GM19025 (cell line): ENCODE data around the gene DTX3.

Experiments
- ATAC-seq: cut with Tn5 transposase; IDR thresholded peaks from one replicate; pipeline ENCODE4 v1.9.1; 2021; ENCODE audit warnings: mild to moderate bottlenecking, low read depth, moderate library complexity; ENCODE audit not compliant: unreplicated experiment

DTX3 gene

DNA sequence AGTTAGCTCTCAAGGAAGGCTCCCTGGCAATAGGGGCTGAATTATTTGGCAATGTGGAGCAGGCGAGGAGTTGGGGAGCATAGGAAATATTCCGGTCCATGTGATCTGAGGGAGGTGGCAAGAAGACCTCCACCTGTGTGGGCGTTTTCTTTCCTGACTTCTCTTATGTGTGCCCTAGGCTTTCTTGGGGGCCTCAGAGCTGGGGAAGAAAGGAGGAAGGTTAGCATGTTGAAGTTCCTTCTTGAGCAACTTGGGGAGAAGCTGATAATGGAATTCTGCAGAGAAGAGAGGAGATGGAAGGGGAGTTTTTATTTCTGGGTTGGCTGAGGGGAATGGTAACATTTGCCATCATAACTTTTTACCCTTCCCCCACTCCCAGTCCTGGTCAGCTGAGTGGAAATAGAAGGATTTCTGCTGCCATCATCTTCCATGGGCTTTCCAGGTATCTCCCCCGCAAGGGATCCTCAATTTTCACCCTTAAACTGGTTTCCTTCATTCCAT lies 1.2 kb downstream of the DTX3 start:
- ATAC-seq: no peak

- no peak for ATAC-seq
Observed at GRCh38 chr12:57606399-57606798, 1.8 kb downstream of the DTX3 start.

DNA sequence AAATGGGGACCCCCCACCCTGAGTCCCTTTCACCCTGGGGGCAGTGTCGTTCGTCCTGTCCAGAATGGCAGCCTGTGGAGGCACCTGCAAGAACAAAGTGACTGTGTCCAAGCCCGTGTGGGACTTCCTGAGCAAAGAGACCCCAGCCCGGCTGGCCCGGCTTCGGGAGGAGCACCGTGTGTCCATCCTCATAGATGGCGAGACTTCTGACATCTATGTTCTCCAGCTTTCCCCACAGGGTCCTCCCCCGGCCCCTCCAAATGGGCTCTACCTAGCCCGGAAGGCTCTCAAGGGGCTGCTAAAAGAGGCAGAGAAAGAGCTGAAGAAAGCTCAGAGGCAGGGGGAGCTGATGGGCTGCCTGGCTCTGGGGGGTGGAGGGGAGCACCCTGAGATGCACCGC lies 2.2 kb downstream of the DTX3 start:
- ATAC-seq: no peak

DNA sequence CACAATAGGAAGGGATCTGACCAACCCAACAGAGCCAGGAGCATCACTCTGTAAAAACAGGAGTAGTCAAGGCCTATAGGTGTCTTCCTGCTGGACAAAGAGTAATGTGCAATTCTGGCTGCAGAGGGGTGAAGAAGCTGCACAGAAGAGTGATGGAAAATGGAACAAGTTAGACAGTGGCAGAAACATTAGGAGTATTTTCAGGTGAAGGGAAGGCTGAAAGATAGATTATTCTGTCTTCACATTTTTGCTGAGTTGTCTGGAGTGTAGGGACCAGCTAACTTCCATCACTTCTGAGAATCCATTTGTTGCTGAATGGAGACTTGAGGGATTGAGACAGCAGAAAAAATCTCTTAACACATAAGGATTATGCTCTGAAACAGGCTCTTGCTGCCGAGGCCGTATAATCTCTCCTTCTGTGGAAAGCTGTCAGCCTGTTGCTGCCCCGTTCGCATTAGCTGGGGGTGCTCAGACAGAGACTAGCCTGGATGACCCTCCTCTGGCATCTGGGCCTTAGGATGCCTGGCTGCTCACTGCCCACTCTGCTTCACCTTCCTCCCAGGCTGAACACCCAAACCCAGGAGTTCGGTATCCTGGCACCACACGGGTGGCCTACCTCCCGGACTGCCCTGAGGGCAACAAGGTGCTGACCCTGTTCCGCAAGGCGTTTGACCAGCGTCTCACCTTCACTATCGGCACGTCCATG lies 3.5 kb downstream of the DTX3 start:
- ATAC-seq: no peak

GRCh38 chr12:57609101-57609780 lies 4.6 kb downstream of the DTX3 start:
- ATAC-seq: no peak

DNA sequence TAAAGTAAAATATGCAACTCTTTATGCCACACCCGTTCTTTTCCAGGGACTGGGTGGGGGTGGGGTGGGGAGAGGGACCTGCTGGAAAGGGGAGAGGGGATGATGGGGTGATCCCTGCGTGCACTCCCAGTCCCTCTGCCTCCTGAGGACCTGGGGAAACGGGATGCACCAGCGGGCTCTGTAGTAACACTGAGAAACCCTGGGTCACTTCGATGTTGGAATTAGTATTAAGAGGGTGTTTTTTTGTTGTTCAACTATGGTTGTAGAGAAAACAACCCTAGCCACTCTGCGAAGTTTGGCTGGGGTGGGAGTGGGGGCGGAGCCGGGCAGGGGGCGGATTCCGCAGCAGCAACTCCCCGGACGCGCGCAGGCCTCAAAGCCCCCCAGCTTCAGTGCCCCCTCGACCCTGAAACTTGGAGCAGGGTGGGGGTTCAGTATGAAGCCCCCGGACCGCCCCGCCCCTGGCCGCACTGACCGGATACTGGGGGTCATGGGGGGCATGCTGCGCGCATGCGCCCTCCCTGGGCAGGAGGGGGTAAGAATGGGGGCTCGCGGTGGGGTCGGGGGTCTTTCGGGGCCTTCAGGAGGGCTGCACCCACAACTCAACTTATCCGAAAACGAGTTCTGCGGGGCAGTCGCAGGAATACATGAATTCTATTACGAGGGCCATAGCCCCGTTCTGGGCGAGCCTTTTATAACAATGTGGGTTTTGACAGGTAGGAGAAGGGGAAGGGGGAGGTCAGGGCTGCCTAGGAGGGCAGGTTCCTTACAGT lies 5.3 kb downstream of the DTX3 start:
- no peak for ATAC-seq

DNA sequence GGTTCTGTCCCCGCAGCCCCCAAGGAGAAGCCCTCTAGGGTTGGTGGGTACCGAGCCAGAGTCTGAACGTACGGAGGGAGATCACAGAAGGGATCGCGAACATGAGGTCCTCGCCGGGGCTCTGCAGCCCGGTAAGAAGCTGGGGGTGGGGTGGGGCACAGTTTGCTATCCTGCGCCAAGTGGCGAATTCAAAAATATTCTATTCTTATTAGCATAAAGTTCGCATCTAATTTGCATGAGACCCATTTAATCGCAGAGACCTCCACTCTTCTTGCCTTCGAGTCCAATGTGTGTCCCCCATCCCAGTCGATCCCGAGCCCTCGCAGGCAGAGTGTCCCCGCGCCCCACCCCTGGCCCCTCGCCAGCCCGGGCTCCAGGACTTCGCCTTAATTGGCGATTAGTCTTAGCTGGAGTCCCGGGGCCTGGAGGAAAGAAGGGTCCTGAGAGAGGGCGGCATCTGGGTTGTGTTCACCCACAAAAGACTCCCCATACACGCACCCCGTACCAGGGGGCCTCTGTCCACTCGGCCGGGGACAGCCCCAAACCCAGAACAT lies 6.0 kb downstream of the DTX3 start:
- no peak for ATAC-seq

DNA sequence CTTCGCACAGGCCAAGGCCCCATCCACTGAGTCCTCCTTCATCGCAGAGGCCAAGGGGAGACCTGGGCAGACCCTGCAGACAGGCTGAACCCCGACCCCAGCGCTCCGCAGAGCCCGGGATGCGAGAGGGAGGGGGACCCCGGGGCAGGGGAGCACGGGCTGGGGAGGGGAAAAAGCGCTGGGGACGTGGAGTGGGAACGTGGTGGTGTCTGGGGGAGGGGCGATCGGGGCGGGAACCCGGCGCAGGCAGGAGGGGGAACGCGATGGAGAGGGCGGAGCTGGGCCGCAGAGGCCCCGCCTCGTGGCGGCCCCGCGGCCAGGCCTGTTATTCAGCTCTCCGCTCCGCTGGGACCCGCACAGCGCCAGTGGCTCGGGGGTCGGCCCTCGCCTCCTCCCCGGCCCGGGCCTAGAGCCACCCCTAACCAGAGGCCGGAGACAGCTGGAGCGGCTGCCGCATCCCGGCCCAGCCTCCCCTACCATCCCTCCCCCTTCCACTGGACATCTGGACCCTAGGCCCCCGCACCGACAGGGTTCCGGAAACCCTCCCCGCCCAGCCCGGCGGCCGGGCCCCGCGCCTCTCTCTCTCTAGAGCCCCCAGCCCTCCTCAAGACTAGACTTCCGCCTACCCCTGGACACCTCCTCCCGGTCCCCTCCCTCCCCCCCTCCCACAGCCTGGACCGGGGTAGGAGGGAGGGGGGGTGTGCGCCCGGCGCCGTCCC lies 6.6 kb downstream of the DTX3 start, which contains the start of gene ARHGEF25:
TSS of gene ARHGEF25 (plus strand) at position 328 of the 719 bp plus-strand sequence. CDS start 460 bp downstream, outside the sequence.
- peak; percentile 42 for ATAC-seq

DNA sequence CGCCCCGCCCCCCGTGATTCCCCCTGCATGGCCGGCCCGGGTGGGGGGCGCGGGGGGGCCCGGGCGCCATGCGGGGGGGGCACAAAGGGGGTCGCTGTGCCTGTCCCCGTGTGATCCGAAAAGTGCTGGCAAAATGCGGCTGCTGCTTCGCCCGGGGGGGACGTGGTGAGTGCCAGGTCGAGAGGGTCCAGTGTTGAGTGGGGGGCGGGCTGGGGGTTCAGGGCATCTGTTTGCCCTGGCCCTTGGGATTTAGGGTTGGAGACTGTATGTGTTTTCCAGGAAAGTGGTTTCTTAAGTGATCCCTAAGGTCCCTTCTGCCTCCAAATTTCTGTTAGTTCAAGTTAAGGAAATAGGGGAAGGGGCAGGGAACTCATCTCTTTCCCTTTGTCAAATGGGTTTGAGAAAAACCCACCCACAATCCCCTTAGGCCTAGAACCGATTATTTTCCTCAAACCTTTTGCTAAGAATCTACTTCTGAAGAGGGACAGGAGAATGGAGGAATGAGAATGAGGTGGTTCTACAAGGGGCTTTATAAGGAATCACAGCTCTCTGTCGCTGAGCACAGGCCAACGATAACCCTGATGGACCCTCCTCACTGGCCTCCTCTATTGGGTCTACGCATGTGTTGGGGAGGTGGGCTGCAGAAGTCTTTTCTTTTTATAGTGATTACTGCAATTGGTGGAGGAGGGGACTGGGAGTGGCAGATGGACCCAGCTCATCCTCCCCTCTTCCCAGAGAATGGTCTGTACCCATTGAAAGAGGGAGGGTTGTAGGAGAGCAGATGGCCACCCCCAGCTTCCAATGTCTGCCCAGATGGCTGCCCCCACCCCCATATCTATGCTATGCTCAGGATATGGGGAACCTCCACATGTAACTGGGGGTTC lies 7.4 kb downstream of the DTX3 start:
- ATAC-seq: no peak

- no peak for ATAC-seq
Observed at GRCh38 chr12:57612711-57613426, 8.2 kb downstream of the DTX3 start.

DNA sequence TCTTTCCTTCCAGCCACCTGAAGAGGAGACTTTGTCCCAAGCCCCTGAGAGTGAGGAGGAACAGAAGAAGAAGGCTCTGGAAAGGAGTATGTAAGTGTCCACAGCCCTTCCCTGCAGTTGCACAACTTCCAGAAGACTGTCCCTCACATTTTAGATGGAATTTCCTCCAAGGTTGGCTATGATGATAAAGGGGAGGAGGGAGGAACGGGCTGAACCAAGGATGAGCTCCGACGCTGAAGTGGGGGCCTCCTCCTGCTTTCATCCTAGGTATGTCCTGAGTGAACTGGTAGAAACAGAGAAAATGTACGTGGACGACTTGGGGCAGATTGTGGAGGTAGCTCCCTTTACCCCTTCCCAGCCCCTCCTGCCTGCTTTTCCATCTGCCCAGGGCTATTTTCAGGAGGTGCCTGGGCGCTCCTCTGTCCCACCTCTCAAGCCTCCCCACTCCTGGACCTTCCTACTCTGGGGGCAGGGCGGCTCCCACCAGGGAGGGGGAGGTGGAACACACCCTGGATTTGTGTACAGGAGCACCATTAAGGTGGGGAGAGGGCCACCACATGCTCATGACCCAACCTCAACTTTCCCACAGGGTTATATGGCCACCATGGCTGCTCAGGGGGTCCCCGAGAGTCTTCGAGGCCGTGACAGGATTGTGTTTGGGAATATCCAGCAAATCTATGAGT lies 8.9 kb downstream of the DTX3 start:
- no peak for ATAC-seq

GRCh38 chr12:57614178-57614947 lies 9.7 kb downstream of the DTX3 start:
- peak; percentile 61 for ATAC-seq

DNA sequence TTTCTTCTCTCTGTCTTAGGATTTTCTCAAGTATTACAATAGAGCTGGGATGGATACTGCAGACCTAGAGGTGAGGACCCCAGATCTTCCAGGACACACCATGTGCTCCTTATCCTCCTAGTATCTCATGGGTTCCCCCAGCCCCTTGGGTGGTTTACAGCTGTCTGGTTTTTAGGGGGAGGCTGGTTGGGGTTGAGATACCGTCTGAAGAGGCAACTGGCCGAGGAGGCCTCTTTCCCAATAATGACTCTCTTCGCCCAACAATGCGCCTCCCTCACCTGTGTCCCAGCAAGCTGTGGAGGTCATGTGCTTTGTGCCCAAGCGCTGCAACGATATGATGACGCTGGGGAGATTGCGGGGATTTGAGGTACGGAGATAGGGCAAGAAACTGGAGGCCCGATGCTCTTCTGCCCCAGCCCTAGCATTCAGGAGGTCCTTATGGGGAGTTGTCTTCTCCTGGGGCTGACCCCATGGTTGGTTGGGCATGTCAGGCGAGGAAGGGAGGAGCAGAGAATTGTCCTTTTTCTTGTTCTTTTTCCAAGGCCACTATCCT lies 10.4 kb downstream of the DTX3 start:
- ATAC-seq: no peak

DNA sequence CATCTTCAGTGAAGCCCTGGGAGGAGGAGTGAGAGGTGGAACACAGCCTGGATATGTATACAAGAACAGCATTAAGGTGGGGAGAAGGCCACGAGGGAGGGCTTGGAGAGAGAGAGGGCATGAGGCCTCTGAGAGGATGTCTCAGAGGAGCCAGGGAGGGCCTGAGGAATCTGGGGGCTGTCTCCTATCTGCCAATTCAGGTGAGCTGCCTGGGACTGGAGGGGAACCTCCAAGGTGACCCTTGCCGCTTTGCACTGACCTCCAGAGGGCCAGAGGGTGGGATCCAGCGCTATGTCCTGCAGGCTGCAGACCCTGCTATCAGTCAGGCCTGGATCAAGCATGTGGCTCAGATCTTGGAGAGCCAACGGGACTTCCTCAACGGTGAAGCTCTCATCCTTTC lies 11.0 kb downstream of the DTX3 start:
- no peak for ATAC-seq

DNA sequence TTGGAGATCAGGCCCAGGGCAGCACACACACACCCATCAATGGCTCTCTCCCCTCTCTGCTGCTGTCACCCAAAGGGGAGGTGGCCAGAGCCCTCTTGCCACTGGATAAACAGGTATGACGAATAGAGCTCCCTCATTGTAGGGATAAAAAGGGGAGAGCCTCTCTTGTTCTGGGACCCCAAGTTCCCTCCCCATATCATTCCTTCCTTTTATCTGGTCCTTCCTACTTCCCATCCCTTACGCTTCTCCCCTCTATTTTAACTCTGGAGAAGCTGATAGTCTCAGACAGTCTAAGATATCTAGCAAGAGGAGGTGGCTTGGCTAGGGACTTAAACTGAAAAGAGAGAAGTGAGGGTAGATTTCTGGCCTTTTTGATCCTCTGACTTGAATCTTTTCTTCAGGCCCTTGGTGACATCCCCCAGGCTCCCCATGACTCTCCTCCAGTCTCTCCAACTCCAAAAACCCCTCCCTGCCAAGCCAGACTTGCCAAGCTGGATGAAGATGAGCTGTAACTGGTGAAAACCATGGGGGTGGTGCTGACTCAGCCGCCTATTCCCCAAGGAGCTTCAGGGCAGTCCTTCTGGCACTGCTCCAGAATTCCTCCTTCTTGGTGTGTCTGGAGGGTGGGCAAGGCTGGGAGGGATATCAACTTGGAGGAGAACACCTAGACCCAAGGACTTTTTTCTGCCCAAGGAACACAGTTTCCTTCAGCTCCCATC lies 11.9 kb downstream of the DTX3 start:
- no peak for ATAC-seq

DNA sequence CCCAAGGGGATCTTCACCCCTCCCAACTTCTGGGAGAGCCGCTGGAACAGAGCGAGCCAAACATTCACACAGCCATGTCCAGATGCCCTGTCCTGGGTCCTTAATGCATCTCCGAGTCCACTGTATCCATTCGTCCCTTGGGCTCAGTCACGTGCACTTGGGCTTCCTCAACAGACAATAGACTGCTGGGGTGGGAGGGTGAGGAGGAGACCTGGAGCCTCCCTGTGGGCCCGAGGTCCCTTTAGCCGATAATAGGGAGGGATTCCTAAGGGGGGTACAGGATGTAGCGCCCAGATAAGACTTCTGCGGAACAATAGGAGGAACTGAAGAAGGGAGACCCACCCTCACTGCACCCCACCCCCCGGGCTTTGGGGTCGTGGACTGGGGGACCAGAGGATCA lies 13.3 kb downstream of the DTX3 start:
- ATAC-seq: no peak
